ENCODE results near the gene INSYN1.
A peak's percentile ranks its signal among the peaks of the same experiment; 100 is the strongest.

- TF ChIP-seq GABPB1 (CRISPR knock-in tag; IDR thresholded peaks at IDR 0.05), result no peak
- no peak for TF ChIP-seq CTCF (IDR thresholded peaks at IDR 0.05 in 2 of 3, conservative IDR thresholded peaks at IDR 0.05 in 1 of 3; ENCODE audit: insufficient read depth in 2 of 3, low read depth in 1 of 3, low read length in 3 of 3)
- no peak for TF ChIP-seq VEZF1 (CRISPR knock-in tag; IDR thresholded peaks at IDR 0.05)
- no peak for TF ChIP-seq ZBTB40 (IDR thresholded peaks at IDR 0.05)
- TF ChIP-seq ZBTB40 (CRISPR knock-in tag; IDR thresholded peaks at IDR 0.05), result no peak
- TF ChIP-seq ZSCAN29 (IDR thresholded peaks at IDR 0.05), result no peak
- TF ChIP-seq MXD1 (CRISPR knock-in tag; IDR thresholded peaks at IDR 0.05; ENCODE audit: borderline replicate concordance, poor library complexity, severe bottlenecking), result no peak
- peak; percentile 49; the same call in 1 of the 2 replicates for TF ChIP-seq EP300 (IDR thresholded peaks at IDR 0.05; ENCODE audit: low read length)
- TF ChIP-seq CBX1 (IDR thresholded peaks at IDR 0.05; ENCODE audit: low read depth), result no peak
- no peak for TF ChIP-seq TAF1 (IDR thresholded peaks at IDR 0.05; ENCODE audit: control insufficient read depth, extremely low read depth, insufficient read depth, low read length, severe bottlenecking)
- TF ChIP-seq KDM5B (IDR thresholded peaks at IDR 0.05; ENCODE audit: insufficient replicate concordance, low read depth, low read length), result no peak
- no peak for TF ChIP-seq XRCC5 (IDR thresholded peaks at IDR 0.05; ENCODE audit: low read depth, low read length)
- TF ChIP-seq POLR2A (conservative IDR thresholded peaks at IDR 0.05), result no peak
- no peak for TF ChIP-seq NUFIP1 (IDR thresholded peaks at IDR 0.05; ENCODE audit: partially characterized antibody)
- TF ChIP-seq ZNF175 (CRISPR knock-in tag; IDR thresholded peaks at IDR 0.05; ENCODE audit: low read depth), result no peak
Measured at GRCh38 chr15:73688455-73688854, 64.7 kb downstream of the INSYN1 start.

Data from K562 (cell line).